ENCODE results near the gene NCOA5.

Gene NCOA5

DNA sequence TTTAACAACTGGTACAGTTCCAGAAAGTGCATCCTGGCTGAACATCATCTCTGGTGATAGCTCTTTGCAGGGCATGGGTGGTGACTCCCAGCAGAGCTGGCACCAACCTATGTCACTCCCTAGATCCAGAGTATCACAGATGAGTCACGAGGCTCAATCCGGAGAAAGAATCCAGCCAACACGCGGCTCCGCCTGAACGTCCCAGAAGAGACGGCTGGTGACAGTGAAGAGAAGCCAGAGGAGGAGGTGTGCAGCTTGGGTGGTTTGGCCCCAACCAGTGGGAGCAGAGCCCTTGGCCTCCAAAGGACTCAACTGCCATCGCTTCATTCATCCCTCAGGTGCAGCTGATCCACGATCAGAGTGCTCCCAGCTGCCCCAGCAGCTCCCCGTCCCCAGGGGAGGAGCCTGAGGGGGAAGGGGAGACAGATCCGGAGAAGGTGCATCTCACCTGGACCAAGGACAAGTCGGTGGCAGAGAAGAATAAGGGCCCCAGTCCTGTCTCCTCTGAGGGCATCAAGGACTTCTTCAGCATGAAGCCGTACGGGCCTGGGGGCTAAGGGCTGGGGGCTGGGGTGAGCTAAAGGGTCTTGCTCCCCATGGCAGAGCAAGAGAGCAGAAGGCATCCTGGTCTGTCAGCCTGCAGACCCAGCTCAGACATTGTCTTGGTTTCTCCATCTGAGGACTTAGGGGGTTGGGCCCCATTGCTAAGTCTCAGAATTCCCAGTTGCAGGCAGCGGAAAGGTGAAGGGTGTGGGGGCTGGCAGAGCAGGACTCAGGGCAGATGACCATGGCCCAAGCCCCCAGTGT is 33.5 kb downstream of the NCOA5 start:
- TF ChIP-seq, protein P1, sequence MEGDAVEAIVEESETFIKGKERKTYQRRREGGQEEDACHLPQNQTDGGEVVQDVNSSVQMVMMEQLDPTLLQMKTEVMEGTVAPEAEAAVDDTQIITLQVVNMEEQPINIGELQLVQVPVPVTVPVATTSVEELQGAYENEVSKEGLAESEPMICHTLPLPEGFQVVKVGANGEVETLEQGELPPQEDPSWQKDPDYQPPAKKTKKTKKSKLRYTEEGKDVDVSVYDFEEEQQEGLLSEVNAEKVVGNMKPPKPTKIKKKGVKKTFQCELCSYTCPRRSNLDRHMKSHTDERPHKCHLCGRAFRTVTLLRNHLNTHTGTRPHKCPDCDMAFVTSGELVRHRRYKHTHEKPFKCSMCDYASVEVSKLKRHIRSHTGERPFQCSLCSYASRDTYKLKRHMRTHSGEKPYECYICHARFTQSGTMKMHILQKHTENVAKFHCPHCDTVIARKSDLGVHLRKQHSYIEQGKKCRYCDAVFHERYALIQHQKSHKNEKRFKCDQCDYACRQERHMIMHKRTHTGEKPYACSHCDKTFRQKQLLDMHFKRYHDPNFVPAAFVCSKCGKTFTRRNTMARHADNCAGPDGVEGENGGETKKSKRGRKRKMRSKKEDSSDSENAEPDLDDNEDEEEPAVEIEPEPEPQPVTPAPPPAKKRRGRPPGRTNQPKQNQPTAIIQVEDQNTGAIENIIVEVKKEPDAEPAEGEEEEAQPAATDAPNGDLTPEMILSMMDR (IDR thresholded peaks at IDR 0.05): no peak

DNA sequence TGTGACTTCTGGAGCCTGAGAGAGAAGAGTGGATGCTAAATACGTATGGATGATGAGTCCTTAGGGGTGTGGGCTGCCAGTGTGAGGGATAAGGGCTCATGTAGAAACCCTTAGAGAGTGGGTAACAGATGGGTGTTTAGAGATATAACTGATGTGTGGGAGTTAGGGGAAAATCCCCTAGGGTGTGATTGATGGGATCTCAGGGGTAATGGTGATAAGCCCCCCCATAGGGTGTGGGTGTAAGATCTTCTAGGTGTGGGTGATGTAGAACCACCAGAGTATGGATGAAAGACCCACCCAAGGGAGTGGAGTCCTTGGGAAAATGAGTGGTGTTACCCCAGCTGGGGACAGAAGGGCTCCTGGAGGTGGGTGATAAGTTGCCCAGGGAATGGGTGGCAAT is 34.5 kb downstream of the NCOA5 start:
- TF ChIP-seq, protein P1 (IDR thresholded peaks at IDR 0.05): no peak

DNA sequence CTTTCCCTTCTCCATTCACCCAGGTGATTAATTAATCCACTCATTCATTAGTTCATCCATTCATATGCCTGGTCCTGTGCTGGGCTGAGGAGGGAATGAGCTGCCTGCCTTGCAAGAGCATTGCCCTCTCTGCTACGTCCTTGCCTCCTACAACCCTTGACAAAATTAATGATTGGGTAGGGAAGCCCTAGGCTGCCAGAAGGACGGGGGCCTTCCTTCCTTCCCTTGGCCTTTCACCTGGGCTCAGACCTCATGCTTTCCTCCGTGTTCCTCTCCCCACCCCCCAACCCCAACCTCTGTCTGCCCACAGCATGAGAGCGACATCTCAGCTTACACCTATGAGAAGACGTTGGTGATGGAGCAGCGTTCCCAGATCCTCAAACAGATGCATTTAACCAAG is 35.2 kb downstream of the NCOA5 start:
- TF ChIP-seq, protein P1 (IDR thresholded peaks at IDR 0.05): no peak

DNA sequence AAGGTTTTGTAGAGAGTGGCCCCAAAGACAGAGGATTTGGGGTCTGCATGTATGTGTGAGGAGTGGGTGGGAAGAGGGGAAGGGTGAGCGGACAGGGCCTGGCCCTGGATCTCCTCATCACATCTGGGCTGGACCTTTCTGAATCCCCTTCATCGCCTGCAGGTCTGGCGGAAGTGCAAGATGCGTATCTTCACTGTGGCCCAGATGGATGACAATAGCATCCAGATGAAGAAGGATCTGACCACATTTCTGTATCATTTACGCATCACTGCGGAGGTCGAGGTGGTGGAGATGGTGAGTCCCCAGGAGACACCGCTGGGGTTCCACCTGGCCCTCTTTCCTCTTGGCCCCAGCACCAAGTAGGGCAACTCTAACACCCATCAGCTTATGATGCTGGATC is 36.3 kb downstream of the NCOA5 start:
- TF ChIP-seq, protein P1 (IDR thresholded peaks at IDR 0.05): no peak

DNA sequence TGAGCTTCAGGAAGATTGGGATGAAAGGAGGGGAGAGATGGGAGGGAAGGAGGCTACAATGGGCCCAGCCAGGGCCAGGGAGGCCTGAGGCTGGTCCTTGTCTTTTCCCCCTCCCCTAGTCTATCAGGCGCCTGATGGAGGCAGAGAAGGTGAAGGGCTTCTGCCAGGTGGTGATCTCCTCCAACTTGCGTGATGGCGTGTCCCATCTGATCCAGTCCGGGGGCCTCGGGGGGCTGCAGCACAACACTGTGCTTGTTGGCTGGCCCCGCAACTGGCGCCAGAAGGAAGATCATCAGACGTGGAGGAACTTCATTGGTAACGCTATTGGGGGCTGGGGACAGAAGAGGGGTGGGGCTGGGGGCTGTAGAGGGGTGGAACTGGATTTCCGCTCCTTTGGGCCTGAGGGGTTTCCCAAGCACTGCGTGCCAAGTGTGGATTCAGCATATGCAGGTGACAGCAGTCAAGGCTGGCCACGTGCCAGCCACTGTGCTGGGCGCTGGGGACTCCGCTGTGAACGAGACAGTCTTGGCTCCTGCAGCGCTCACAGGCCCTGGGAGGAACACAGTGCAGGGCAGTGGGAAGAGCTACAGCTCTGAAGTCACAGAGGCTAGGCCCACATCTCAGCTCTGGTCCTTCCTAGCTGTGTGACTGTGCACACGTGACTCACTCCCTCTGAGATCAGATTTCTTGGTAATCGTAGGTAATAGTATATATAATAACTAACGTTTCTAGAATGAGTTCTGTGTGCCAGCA is 38.0 kb downstream of the NCOA5 start:
- TF ChIP-seq, protein P1 (IDR thresholded peaks at IDR 0.05): no peak

DNA sequence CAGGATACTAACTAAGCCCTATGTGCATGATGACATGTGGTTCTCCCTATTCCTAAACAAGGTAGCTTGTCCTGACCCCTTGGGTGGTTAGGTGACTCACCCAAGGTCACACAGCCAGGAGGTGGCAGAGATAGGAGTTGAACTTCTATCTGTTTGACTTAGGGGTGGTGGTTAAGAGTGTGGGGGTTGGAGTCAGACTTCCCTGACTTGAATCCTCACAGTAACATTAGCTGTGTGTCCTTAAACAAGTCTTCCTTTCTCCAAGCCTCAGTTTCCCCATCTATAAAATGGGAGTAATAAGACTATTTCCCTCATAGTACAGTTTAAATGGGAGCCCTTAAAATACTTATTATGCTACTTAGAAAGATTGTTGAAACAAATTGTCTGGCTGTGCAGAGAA is 38.9 kb downstream of the NCOA5 start:
- TF ChIP-seq, protein P1 (IDR thresholded peaks at IDR 0.05): no peak

DNA sequence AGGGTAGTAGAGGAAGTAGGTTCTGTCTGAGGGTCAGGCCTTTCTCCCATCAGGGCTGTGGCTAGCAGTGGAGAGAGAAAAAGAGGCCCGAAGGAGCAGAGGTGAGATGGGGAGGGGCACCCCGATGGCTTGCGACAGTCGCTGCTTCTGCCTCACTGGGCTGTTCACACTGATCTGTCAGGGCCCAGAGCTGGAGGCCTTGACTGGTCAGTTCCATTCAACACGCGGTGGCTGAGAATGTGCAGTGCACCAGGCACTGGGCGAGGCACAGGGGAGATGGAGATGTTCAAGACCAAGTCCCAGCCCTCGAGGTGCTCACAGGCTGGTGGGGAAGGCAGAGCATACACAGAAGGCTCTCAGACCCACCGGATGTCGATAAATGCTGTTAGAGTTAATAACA is 39.3 kb downstream of the NCOA5 start:
- TF ChIP-seq, protein P1 (IDR thresholded peaks at IDR 0.05): no peak
